HG02678 (cell line): Measurements from ENCODE around the gene NR2F1-AS1.

Experiments used
- ATAC-seq: cut with Tn5 transposase; IDR thresholded peaks from one replicate; pipeline ENCODE4 v1.9.1; 2021; ENCODE audit warnings: mild to moderate bottlenecking, moderate library complexity; ENCODE audit not compliant: unreplicated experiment

Gene NR2F1-AS1

GRCh38 chr5:93578813-93579691, 2.0 kb downstream of the NR2F1-AS1 start:
- no peak for ATAC-seq

DNA sequence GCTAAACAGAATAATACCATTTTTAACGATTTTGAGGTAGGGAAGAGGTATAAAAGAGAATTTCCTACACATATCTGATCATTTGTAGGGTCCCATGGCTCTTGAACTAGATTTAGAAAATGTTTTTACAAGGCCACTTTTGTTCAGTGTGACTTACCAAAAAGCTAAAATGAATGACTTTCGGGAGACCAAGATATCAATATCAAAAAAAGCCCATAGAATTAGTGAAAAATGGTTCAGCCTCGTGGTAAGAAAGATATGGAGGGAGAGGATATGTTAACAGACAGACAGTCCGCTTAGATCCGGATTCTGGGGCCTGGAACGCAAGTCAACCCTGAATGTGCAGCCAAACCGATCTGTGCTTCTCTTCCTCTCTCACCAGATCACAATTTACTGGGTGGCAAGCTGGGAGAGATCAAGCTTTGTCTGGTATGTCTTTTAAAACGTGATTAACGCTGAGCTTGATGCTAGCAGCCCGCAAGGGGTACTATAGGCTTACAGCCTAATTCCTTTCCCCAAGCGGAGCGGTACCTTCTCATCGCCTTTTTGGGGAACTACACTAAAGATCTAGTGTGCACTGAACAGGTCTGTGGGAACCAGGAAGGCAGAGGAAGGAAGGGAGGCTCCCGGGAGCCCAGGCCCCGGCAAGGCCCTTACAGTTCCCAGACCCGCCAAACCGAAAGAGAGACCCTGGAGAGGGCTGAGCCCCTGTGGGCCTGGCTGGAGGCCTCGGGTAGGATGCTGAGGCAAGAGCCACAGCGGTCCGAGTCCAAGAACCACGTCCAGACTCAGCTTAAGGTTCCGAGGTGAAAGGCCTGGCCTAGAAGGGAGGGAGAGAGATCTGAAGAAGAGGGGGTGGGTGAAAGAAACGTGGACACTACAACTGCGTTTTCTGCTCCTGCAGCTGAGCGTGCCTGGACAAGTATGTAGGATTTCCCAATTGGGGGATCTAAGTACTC, 2.9 kb downstream of the NR2F1-AS1 start:
- no peak for ATAC-seq

- ATAC-seq, result no peak
These were observed 3.8 kb downstream of the NR2F1-AS1 start for GRCh38 chr5:93576994-93577853.

GRCh38 chr5:93575461-93576414, 5.3 kb downstream of the NR2F1-AS1 start:
- ATAC-seq, result no peak

DNA sequence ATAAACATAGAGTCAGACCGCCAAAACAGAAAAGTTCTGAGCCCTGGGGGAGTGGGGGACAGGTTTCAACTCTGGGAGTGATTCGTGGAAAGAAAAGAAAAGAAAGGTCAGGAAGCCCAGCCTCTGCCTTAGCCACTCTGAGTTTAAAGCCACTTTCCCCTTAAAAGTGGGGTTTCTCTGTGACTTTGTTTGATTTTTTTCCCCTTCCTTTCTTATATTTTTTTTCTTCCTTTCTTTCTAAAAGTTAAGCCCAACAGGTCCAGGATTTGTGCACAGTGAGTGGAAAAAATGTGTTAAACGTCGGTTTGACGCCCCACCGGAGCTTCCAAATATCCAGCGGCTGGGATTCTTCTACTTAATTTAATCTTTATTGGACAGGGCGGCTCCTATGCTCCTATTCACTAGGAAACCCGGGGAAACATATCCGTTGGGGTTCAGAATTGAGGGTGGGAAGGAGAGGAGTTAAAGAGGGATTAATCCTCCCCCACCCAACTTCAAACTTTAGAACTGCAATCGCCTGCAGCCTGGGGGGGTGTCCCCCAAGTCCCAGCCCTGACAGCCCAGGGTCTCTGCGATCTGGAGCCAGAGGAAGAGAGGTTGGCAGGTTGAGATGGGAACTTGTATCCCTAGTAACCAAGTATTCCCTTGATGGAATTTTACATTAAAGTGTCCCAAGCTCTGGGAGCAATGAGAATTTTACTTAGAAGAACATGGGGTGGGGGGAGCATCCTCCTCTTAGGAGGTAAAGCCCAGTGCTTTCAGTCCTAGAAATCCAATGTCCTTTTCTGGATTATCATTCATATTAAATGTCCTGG, 6.3 kb downstream of the NR2F1-AS1 start:
- ATAC-seq, result no peak

DNA sequence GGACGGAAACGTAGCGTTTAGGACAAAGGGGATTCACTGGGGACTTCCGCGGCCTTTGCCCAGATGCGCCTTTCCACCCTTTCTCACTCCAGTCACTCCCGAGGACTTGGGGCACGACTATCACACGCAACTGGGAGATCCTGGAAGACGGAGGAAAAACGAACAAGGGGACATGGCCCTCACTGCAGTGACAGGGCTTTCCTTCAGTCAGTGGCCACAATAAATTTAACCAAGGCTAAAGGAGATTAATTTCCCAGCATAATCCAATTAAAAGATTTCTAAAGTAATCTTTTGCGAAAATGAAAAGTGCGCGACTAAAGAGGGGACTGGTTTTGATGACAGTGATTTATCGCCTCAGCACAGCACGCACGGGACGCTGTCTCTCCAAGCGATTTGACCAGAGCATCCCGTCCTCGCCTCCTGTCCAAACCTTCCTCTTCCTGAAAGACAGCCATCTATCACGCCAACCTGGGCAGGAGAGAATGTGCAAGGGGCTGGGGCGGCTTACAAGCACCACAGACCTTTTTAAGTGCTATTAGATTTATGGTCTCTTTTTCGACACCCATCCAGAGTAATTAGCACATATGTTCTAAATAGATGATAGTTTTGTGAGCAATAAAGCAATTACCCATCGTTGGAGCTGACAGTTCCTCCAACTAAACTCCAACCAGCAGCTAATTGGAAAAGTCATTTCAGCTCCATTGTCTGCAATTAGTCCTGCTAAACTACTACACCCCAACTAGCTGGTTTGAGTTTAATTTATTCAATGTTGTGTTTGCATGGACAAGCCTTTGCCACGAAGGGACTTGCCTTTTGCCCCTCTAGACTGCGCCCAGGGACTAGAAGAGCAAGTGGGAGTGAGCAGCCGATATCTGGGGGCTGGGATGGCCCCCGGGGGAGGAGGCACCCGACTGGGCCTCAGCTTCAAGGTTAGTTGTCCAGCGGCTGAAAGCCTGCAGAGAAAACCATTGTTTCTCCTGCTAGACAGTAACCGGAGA, 7.4 kb downstream of the NR2F1-AS1 start:
- ATAC-seq, result no peak

DNA sequence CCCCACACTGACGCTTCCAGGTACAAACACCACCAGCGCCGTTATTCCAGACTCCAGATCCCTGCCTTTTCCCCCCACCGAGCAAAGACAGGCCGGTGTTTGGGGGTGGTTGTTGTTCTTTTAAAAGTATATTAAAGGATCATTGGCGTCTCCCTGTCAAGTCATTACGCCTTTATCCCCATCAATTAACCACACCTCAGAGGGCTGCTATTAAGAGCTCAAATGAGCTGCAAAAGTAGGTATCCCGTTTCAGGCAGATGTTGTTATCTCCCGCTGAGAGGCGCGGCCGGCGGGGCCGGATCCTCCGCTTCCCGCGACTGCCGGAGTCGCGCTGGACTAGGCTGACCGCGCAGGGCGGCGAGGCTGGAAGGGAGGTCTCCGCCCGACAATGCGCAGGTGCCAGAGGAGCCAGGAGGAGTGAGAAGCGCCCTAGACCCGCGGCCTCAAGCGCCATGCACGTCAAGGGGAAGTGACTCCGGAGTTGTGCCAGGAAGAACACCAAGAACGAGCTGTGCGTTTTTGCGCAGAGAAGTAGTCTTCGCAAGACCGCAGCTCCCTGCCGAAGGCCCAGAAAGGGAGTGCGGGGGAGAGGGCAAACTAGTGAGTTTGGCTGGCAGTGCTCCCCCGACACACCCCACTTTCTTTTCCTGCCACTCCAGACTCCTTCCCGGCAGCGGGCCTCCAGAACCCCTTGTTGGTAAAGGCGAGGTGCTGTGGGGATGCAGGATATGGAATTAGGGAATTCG, 8.2 kb downstream of the NR2F1-AS1 start:
- no peak for ATAC-seq

DNA sequence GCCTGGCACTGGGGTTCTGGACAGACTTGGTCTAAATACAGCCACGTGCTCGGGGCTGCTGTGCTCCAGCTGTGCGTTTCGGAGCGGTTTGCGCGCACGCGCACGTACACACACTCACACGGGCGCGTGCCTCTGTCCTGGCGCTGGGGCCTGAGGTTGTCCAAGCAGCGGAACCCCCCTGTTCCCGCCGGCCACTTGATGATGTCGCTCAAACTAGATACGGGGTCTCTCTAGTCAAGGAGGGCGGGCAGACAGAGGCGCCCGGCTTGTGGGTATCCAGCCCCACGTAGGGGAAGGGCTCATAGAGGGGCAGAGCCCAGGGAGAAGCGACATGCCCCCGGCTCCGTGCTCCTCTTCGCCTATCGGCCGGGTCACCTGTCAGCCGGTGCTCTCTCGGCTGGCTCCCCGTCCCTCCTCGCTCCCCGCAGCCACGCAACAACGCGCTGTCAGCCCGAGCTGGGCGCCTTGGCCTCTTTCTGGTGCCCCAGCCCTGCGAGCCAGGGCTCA, 8.9 kb downstream of the NR2F1-AS1 start:
- ATAC-seq, result no peak

DNA sequence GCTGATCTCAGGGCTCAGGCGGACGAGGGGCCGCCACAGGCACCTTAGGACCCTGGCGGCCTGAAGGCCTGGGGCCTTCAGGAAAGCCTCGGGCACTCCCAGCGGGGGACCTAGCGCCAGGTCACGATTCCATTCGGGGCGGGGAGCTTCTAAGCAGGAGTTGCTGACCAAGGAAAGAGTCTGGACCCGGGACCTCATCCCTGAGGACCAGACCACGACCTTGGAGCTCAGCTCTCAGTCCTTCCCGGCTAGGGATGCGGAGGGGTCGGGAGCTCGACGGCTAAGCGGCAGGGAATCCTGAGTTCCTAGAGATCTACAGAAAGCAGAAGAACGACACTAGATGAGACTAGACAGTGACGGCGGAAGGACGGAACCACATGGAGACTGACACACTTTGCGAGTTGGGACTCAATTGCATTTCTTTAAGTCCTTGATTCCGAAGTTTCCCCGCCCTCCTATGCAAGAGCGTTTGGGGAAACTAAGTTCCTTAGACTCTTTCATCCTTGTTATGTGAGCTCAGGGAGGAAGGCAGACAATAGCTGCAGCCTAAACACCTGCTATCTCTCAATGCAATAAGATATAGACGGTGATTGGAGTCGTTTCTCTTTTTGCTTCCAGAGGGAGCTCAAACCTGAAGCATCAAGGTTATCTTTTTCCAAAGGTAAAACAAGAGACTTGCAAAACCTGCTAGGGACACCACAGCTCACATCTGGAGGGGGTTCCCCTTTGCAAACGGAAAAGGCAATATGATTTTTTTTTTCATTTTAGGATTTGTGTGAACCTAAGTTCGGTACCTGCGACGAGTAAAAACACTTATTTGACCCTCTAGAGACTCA, 9.7 kb downstream of the NR2F1-AS1 start:
- ATAC-seq, result no peak

GRCh38 chr5:93570294-93571113, 10.5 kb downstream of the NR2F1-AS1 start:
- no peak for ATAC-seq

GRCh38 chr5:93569300-93570160, 11.5 kb downstream of the NR2F1-AS1 start:
- ATAC-seq, result no peak

DNA sequence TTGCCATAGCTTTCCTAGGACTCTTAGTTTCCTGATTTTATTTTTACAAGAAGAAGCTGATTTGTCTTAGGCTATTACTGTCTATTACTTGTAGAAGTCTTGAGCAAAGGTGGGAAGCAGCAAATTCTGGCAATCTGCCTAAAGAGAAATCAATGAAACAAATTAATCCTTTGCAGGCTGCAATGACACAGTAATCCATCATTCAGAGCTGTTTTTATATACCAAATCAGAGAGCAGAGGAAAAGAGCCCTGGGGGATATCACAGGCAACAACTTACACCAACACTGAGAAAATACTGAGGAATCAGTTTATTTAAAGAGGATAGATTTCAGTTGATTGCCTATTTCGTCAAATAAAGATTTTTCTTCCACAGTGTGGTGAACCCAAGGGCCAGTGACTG, 13.6 kb downstream of the NR2F1-AS1 start:
- ATAC-seq, result no peak

GRCh38 chr5:93566091-93566490, 14.9 kb downstream of the NR2F1-AS1 start:
- no peak for ATAC-seq

GRCh38 chr5:93557021-93557604, 23.9 kb downstream of the NR2F1-AS1 start:
- ATAC-seq, result no peak
